IMR-90 (cell line): ENCODE results near the gene COMP. TPM values are rescaled to one million over a fixed set of nuclear protein-coding genes. Genes with fewer than 3 reads are reported as not detected.

Source experiments
- ATAC-seq: fragments of 200-7000 bp; cut with Tn5 transposase; 2 replicates; pipeline ENCODE4 v1.9.1; 2020; ENCODE audit warnings: low read depth, mild to moderate bottlenecking, moderate library complexity
- BruUV-seq: library from RNA; stranded (reverse); fragments of 400-500 nt; replicated peaks from 2 replicates; lab custom pipeline; 2021; lab: Mats Ljungman, UMichigan
- CTCF ChIA-PET: fragments of 300-600 bp; formaldehyde crosslinking; extraction: SDS; loops from one replicate; lab custom pipeline; 2021; ENCODE audit warnings: antibody characterized with exemption; lab: Yijun Ruan, JAX
- POLR2A ChIA-PET: fragments of 300-600 bp; sonication (Branson Sonifier 250); formaldehyde crosslinking; loops from one replicate; lab custom pipeline; 2022; ENCODE audit warnings: antibody characterized with exemption; ENCODE audit not compliant: unreplicated experiment; lab: Charles Lee
- DNase-seq: peaks from one replicate; pipeline ENCODE4 v3.0.0; 2013
- H2AFZ ChIP-seq: replicated peaks from 2 replicates; pipeline ENCODE3; 2013; ENCODE audit warnings: low read length, mild to moderate bottlenecking; ENCODE audit not compliant: poor library complexity
- H2AK5ac ChIP-seq: 2 replicates; pipeline ENCODE4 v1.6.1; 2013; ENCODE audit warnings: low read depth, low read length, inconsistent platforms
- H2AK9ac ChIP-seq: replicated peaks from 2 replicates; pipeline ENCODE3; 2013; ENCODE audit warnings: mild to moderate bottlenecking, low read depth, low read length, moderate library complexity; ENCODE audit not compliant: poor library complexity
- H2BK120ac ChIP-seq: 2 replicates; pipeline ENCODE4 v1.6.1; 2013; ENCODE audit warnings: low read depth, low read length, inconsistent platforms
- H2BK15ac ChIP-seq: 3 replicates; pipeline ENCODE4 v1.6.1; 2013; ENCODE audit warnings: low read depth, low read length, inconsistent platforms
- H2BK20ac ChIP-seq: 2 replicates; pipeline ENCODE4 v1.6.1; 2013; ENCODE audit warnings: low read depth, mild to moderate bottlenecking, inconsistent platforms, low read length, moderate library complexity
- H2BK5ac ChIP-seq: 2 replicates; pipeline ENCODE4 v1.6.1; 2013; ENCODE audit warnings: mild to moderate bottlenecking, low read depth, low read length, inconsistent platforms; ENCODE audit not compliant: poor library complexity, severe bottlenecking
- H3K14ac ChIP-seq: replicated peaks from 2 replicates; pipeline ENCODE4 v1.6.1; 2013; ENCODE audit warnings: low read depth, low read length, inconsistent platforms
- H3K18ac ChIP-seq: 2 replicates; pipeline ENCODE4 v1.6.1; 2013; ENCODE audit warnings: low read depth, low read length, control low read depth
- H3K23ac ChIP-seq: 2 replicates; pipeline ENCODE4 v1.6.1; 2013; ENCODE audit warnings: low read depth, low read length, inconsistent platforms
- H3K27ac ChIP-seq: 2 replicates; pipeline ENCODE4 v1.5.1; 2013; ENCODE audit warnings: mild to moderate bottlenecking, control low read depth, low read length; ENCODE audit not compliant: insufficient read depth
- H3K27me3 ChIP-seq: 2 replicates; pipeline ENCODE4 v1.6.1; 2013; ENCODE audit warnings: low read length; ENCODE audit not compliant: control insufficient read depth, insufficient read depth
- H3K36me3 ChIP-seq: 2 replicates; pipeline ENCODE4 v1.6.1; 2013; ENCODE audit warnings: low read length, mixed read lengths; ENCODE audit not compliant: control insufficient read depth, insufficient read depth
- H3K4ac ChIP-seq: 2 replicates; pipeline ENCODE4 v1.6.1; 2013; ENCODE audit warnings: low read depth, low read length, inconsistent platforms
- H3K4me1 ChIP-seq: 2 replicates; pipeline ENCODE4 v1.6.1; 2013; ENCODE audit warnings: low read length, mixed read lengths; ENCODE audit not compliant: control insufficient read depth, insufficient read depth
- H3K4me2 ChIP-seq: 2 replicates; pipeline ENCODE4 v1.6.1; 2013; ENCODE audit warnings: low read depth, mild to moderate bottlenecking, control low read depth, low read length, moderate library complexity
- H3K4me3 ChIP-seq: 2 replicates; pipeline ENCODE4 v1.5.1; 2013; ENCODE audit warnings: low read depth, mild to moderate bottlenecking, control low read depth, low read length, moderate library complexity; ENCODE audit not compliant: insufficient read depth
- H3K56ac ChIP-seq: 2 replicates; pipeline ENCODE4 v1.6.1; 2013; ENCODE audit warnings: low read length, inconsistent platforms; ENCODE audit not compliant: insufficient read depth; ENCODE audit errors: extremely low read depth
- H3K79me1 ChIP-seq, 2 experiments: 2 replicates each; pipeline ENCODE4 v1.6.1; 2013; ENCODE audit warnings: low read length in 2 of 2, inconsistent platforms in 1 of 2, low read depth in 1 of 2
- H3K9ac ChIP-seq: 2 replicates; pipeline ENCODE4 v1.6.1; 2013; ENCODE audit warnings: low read depth, low read length, control low read depth
- H3K9me1 ChIP-seq: 2 replicates; pipeline ENCODE4 v1.6.1; 2013; ENCODE audit warnings: low read length, inconsistent platforms; ENCODE audit not compliant: insufficient read depth
- H3K9me3 ChIP-seq: 2 replicates; pipeline ENCODE4 v1.6.1; 2013; ENCODE audit warnings: low read length; ENCODE audit not compliant: control insufficient read depth, insufficient read depth
- H4K20me1 ChIP-seq: 2 replicates; pipeline ENCODE4 v1.6.1; 2013; ENCODE audit warnings: low read length, inconsistent platforms; ENCODE audit not compliant: insufficient read depth
- H4K5ac ChIP-seq: 2 replicates; pipeline ENCODE4 v1.6.1; 2013; ENCODE audit warnings: mild to moderate bottlenecking, low read depth, low read length, control low read depth
- H4K8ac ChIP-seq, 2 experiments: 2 replicates each; pipeline ENCODE4 v1.6.1; 2013; ENCODE audit warnings: low read depth in 2 of 2, low read length in 2 of 2, control low read depth in 1 of 2, inconsistent platforms in 1 of 2
- H4K91ac ChIP-seq: 2 replicates; pipeline ENCODE4 v1.6.1; 2013; ENCODE audit warnings: low read depth, low read length, inconsistent platforms; ENCODE audit not compliant: insufficient read depth
- BHLHE40 ChIP-seq: fragments of 150-350 bp; IDR thresholded peaks from 2 replicates; pipeline ENCODE4 v1.6.1; 2016; ENCODE audit warnings: mild to moderate bottlenecking, low read depth, low read length
- CEBPB ChIP-seq: IDR thresholded peaks from 2 replicates; pipeline ENCODE4 v1.6.1; 2012; ENCODE audit warnings: low read depth, low read length, improper control_type of control experiment
- CHD1 ChIP-seq: IDR thresholded peaks from 2 replicates; pipeline ENCODE4 v1.6.1; 2012; ENCODE audit warnings: low read depth, low read length, improper control_type of control experiment
- CTCF ChIP-seq: conservative IDR thresholded peaks from 2 replicates; pipeline ENCODE4 v1.5.1; 2012; ENCODE audit warnings: mild to moderate bottlenecking, low read depth, low read length, improper control_type of control experiment
- ELK1 ChIP-seq: fragments of 150-350 bp; IDR thresholded peaks from 2 replicates; pipeline ENCODE4 v1.6.1; 2016; ENCODE audit warnings: low read depth, mild to moderate bottlenecking, low read length, moderate library complexity, borderline replicate concordance
- FOS ChIP-seq: fragments of 150-350 bp; IDR thresholded peaks from 2 replicates; pipeline ENCODE4 v1.6.1; 2016; ENCODE audit warnings: low read depth, low read length
- MAZ ChIP-seq: IDR thresholded peaks from 2 replicates; pipeline ENCODE4 v1.6.1; 2012; ENCODE audit warnings: low read depth, mild to moderate bottlenecking, low read length, improper control_type of control experiment, moderate library complexity, borderline replicate concordance
- MXI1 ChIP-seq: IDR thresholded peaks from 2 replicates; pipeline ENCODE4 v1.6.1; 2012; ENCODE audit warnings: low read depth, mild to moderate bottlenecking, low read length, moderate library complexity, borderline replicate concordance
- NFE2L2 ChIP-seq: fragments of 150-350 bp; IDR thresholded peaks from 2 replicates; pipeline ENCODE4 v1.6.1; 2016; ENCODE audit warnings: low read depth, mild to moderate bottlenecking, low read length
- POLR2A ChIP-seq: IDR thresholded peaks from 2 replicates; pipeline ENCODE4 v1.6.1; 2012; ENCODE audit warnings: mild to moderate bottlenecking, low read depth, low read length
- RFX5 ChIP-seq: IDR thresholded peaks from 2 replicates; pipeline ENCODE4 v1.8.0; 2012; ENCODE audit warnings: low read depth, mild to moderate bottlenecking, low read length, moderate library complexity
- SMC3 ChIP-seq: fragments of 150-350 bp; IDR thresholded peaks from 2 replicates; pipeline ENCODE4 v1.6.1; 2016; ENCODE audit warnings: low read depth, mild to moderate bottlenecking, antibody characterized with exemption, low read length, moderate library complexity
- USF2 ChIP-seq: fragments of 150-350 bp; IDR thresholded peaks from 2 replicates; pipeline ENCODE4 v1.6.1; 2017; ENCODE audit warnings: mild to moderate bottlenecking, antibody characterized with exemption, low read length, low read depth
- WGBS, 2 experiments: methylation state at CpG; one replicate each; pipeline versions ENCODE4 v1.1.5 to v1.1.7; 2013; ENCODE audit warnings: missing lambda C conversion rate in 2 of 2; ENCODE audit not compliant: insufficient read length in 1 of 2; ENCODE audit errors: extremely low coverage in 2 of 2; 5-methylcytosine and 5-hydroxymethylcytosine counted together
- dilution Hi-C: fragments of 300-500 bp; cut with HindIII; formaldehyde crosslinking; loops from one replicate; pipeline ENCODE4 v1.14.3; 2018; ENCODE audit warnings: low sequenced_read_pairs; ENCODE audit not compliant: unreplicated experiment
- in situ Hi-C: fragments of 300-500 bp; cut with MboI; formaldehyde crosslinking; loops from 3 replicates; pipeline ENCODE4 v1.14.3; 2019; ENCODE audit warnings: low sequenced_read_pairs, inconsistent platforms, mixed read lengths
- intact Hi-C: fragments of 100-400 bp; cut with micrococcal nuclease; formaldehyde crosslinking; loops from 2 replicates; pipeline ENCODE4 v1.10.0; 2022
- polyA plus RNA-seq, 3 experiments: library from polyadenylated mRNA; depleted of rRNA; stranded (reverse); fragments of >200 nt; gene quantifications; 2 replicates each; pipeline ENCODE4 v1.2.3, GENCODE V29; 2012; ENCODE audit warnings: low replicate concordance in 1 of 3
- total RNA-seq: library from RNA; depleted of rRNA; stranded (reverse); fragments of >200 nt; gene quantifications from 2 replicates; pipeline ENCODE4 v1.2.3, GENCODE V29; 2012

Gene COMP
- total and polyA plus RNA-seq, 2 of the 4 experiments (the other 2 are of a cell fraction) = under 0.01 to 0.43 TPM

GRCh38 chr19:18749362-18750231 is 41.5 kb downstream of the COMP start:
- peaks cover 4% of the 10 kb centered on the region; the same call in 1 of the 2 replicates for H3K4me1 ChIP-seq
- no peak overlapping the region for H2AK9ac ChIP-seq
- H3K4me2 ChIP-seq = no peak overlapping the region
- H2BK20ac ChIP-seq = no peak overlapping the region
- intact Hi-C loops = no loop called here
- DNase-seq (no peak), ATAC-seq (no peak)
- H2AFZ ChIP-seq = no peak overlapping the region
- peaks cover 1% of the 10 kb centered on the region for H4K20me1 ChIP-seq
- no peak overlapping the region for H3K14ac ChIP-seq
- BruUV-seq = no TSS peak
- H3K9me1 ChIP-seq = 0 out of 2 replicates have a peak, but pooled peaks cover 3% of the 10 kb centered on the region
- no peaks in the 10 kb centered on the region for H3K27me3 ChIP-seq
- H3K4me3 ChIP-seq = no peak overlapping the region
- no peaks in the 10 kb centered on the region for H3K79me1 ChIP-seq
- TF ChIP-seq CHD1 = no peak
- no peak for TF ChIP-seq FOS
- TF ChIP-seq MAZ = no peak
- no peak for TF ChIP-seq MXI1
- no peak for TF ChIP-seq USF2
- TF ChIP-seq CEBPB = no peak
- no peak for TF ChIP-seq ELK1
- TF ChIP-seq BHLHE40 = no peak
- no peak for TF ChIP-seq CTCF
- no peak for TF ChIP-seq RFX5
- no peak for TF ChIP-seq SMC3
- TF ChIP-seq NFE2L2 = no peak
- TF ChIP-seq POLR2A = no peak
- dilution Hi-C loops = no loop called here
- ChIA-PET POLR2A (no interaction called here), CTCF (no interaction called here)
- in situ Hi-C loops = no loop called here
- H3K23ac ChIP-seq = no peak overlapping the region
- H2BK15ac ChIP-seq = no peak overlapping the region
- no peak overlapping the region for H3K18ac ChIP-seq
- no peaks in the 10 kb centered on the region for H3K9me3 ChIP-seq
- no peak overlapping the region for H2BK5ac ChIP-seq
- H3K36me3 ChIP-seq = peaks cover 12% of the 10 kb centered on the region; the same call in 1 of the 2 replicates
- H4K8ac ChIP-seq = no peak overlapping the region
- H4K5ac ChIP-seq = no peak overlapping the region
- H2AK5ac ChIP-seq = no peak overlapping the region
- H3K27ac ChIP-seq = no peak overlapping the region
- H3K56ac ChIP-seq = no peak overlapping the region
- no peak overlapping the region for H4K91ac ChIP-seq
- WGBS, 2 experiments = 96% methylated on average over 12 of the region's 23 CpGs; no CpG with 5 or more reads in 1 of the 2 experiments
- no peak overlapping the region for H2BK120ac ChIP-seq
- H3K9ac ChIP-seq = no peak overlapping the region
- no peak overlapping the region for H3K4ac ChIP-seq
